IPS-NIHi11 (cell line): ENCODE results near the gene DNASE1L1.

ENCODE experiments used
- DNase-seq: peaks from one replicate; pipeline ENCODE4 v3.0.0; 2012; ENCODE audit warnings: mixed read lengths, low spot score

Gene DNASE1L1

GRCh38 chrX:154382483-154383069 lies 26.5 kb downstream of the DNASE1L1 start:
- no peak for DNase-seq

- DNase-seq: no peak
Observed at GRCh38 chrX:154381271-154381670, 27.8 kb downstream of the DNASE1L1 start.

- DNase-seq: no peak
Observed at GRCh38 chrX:154380787-154381186, 28.3 kb downstream of the DNASE1L1 start.

GRCh38 chrX:154380153-154380552 lies 28.9 kb downstream of the DNASE1L1 start:
- no peak for DNase-seq

GRCh38 chrX:154379569-154379951 lies 29.5 kb downstream of the DNASE1L1 start:
- DNase-seq: no peak

GRCh38 chrX:154378799-154379568 lies 30.1 kb downstream of the DNASE1L1 start, which contains the start of gene EMD:
Gene EMD (plus strand): TSS chrX:154379295. CDS start chrX:154379485, 190 bp downstream.
- peak; percentile 59 for DNase-seq

GRCh38 chrX:154378059-154378798 lies 30.8 kb downstream of the DNASE1L1 start:
- DNase-seq: no peak

GRCh38 chrX:154376774-154377173 lies 32.3 kb downstream of the DNASE1L1 start:
- DNase-seq: no peak

- DNase-seq: no peak
Observed at GRCh38 chrX:154375156-154375504, 33.9 kb downstream of the DNASE1L1 start.

- no peak for DNase-seq
Observed at GRCh38 chrX:154374313-154375155, 34.5 kb downstream of the DNASE1L1 start, which contains the start of gene FLNA. Gene FLNA (minus strand): TSS chrX:154374634. CDS start chrX:154371245, 3,389 bp downstream.

GRCh38 chrX:154373340-154374306 lies 35.4 kb downstream of the DNASE1L1 start:
- DNase-seq: no peak

GRCh38 chrX:154372612-154373022 lies 36.4 kb downstream of the DNASE1L1 start:
- DNase-seq: no peak

- no peak for DNase-seq
Observed at GRCh38 chrX:154371789-154372300, 37.2 kb downstream of the DNASE1L1 start.

GRCh38 chrX:154371017-154371788 lies 37.9 kb downstream of the DNASE1L1 start:
- DNase-seq: peak; percentile 67

GRCh38 chrX:154370300-154371016 lies 38.6 kb downstream of the DNASE1L1 start:
- no peak for DNase-seq

- DNase-seq: peak; percentile 49
Observed at GRCh38 chrX:154369449-154370299, 39.4 kb downstream of the DNASE1L1 start.

- no peak for DNase-seq
Observed at GRCh38 chrX:154368630-154369448, 40.2 kb downstream of the DNASE1L1 start.
